DND-41 (cell line): Measurements from ENCODE around the gene CCDC24.

ENCODE experiments used
- ATAC-seq: fragments of 200-7000 bp; cut with Tn5 transposase; 3 replicates; pipeline ENCODE4 v1.9.1; 2021; ENCODE audit warnings: low read depth; ENCODE audit not compliant: insufficient read depth
- DNase-seq: peaks from one replicate; pipeline ENCODE4 v3.0.0-alpha.2; 2020
- H2AFZ ChIP-seq: 2 replicates; pipeline ENCODE4 v1.6.0; 2012; ENCODE audit warnings: low read depth, low read length
- H3K27ac ChIP-seq: 2 replicates; pipeline ENCODE4 v1.5.1; 2012; ENCODE audit warnings: low read length, inconsistent platforms
- H3K27me3 ChIP-seq: fragments of 200-600 bp; sonication (generic); 2 replicates; pipeline ENCODE4 v1.6.0; 2012; ENCODE audit warnings: low read length, mild to moderate bottlenecking, inconsistent platforms; ENCODE audit not compliant: insufficient read depth, poor library complexity
- H3K36me3 ChIP-seq: 2 replicates; pipeline ENCODE4 v1.5.1; 2012; ENCODE audit warnings: low read length, inconsistent platforms; ENCODE audit not compliant: insufficient read depth
- H3K4me1 ChIP-seq: 2 replicates; pipeline ENCODE4 v1.5.1; 2012; ENCODE audit warnings: mild to moderate bottlenecking, low read length; ENCODE audit not compliant: insufficient read depth
- H3K4me2 ChIP-seq: 2 replicates; pipeline ENCODE4 v1.6.0; 2012; ENCODE audit warnings: mild to moderate bottlenecking, moderate library complexity, low read length, inconsistent platforms; ENCODE audit not compliant: insufficient read depth
- H3K4me3 ChIP-seq, 2 experiments: fragments of 200-600 bp in 1 of 2; shearing (Covaris generic) in 1 of 2; 2 replicates each; pipeline ENCODE4 v1.5.1; 2012 to 2016; ENCODE audit warnings: inconsistent platforms in 2 of 2, low read length in 2 of 2, mild to moderate bottlenecking in 2 of 2, low read depth in 1 of 2, moderate library complexity in 1 of 2
- H3K79me2 ChIP-seq: 2 replicates; pipeline ENCODE4 v1.6.0; 2012; ENCODE audit warnings: low read length, inconsistent platforms; ENCODE audit not compliant: insufficient read depth
- H3K9ac ChIP-seq: 2 replicates; pipeline ENCODE4 v1.6.0; 2012; ENCODE audit warnings: low read depth, mild to moderate bottlenecking, inconsistent platforms, low read length, moderate library complexity
- H3K9me3 ChIP-seq: 2 replicates; pipeline ENCODE4 v1.5.1; 2012; ENCODE audit warnings: low read length, moderate library complexity, mild to moderate bottlenecking, inconsistent platforms; ENCODE audit not compliant: insufficient read depth, severe bottlenecking
- H4K20me1 ChIP-seq: 2 replicates; pipeline ENCODE4 v1.6.0; 2012; ENCODE audit warnings: low read length; ENCODE audit not compliant: insufficient read depth
- CTCF ChIP-seq: IDR thresholded peaks from 2 replicates; pipeline ENCODE4 v1.5.1; 2012; ENCODE audit warnings: borderline replicate concordance, low read length, moderate library complexity, mild to moderate bottlenecking; ENCODE audit not compliant: poor library complexity, severe bottlenecking; ENCODE audit errors: extremely low read depth
- EZH2 ChIP-seq: IDR thresholded peaks from 3 replicates; pipeline ENCODE4 v1.6.1; 2012; ENCODE audit warnings: borderline replicate concordance, low read depth, mild to moderate bottlenecking, moderate library complexity, low read length, inconsistent platforms; ENCODE audit not compliant: severe bottlenecking

The CCDC24 gene

GRCh38 chr1:44033756-44034155 is 42.4 kb downstream of the CCDC24 start:
- peaks cover 18% of the 10 kb centered on the region for H3K27me3 ChIP-seq
- no peak overlapping the region for H3K9ac ChIP-seq
- H3K4me3 ChIP-seq: no peak overlapping the region
- no peak overlapping the region for H3K27ac ChIP-seq
- no peak overlapping the region for H2AFZ ChIP-seq
- DNase-seq (no peak), ATAC-seq (no peak)
- no peaks in the 10 kb centered on the region for H3K36me3 ChIP-seq
- no peaks in the 10 kb centered on the region; the same call in 1 of the 2 replicates for H4K20me1 ChIP-seq
- no peaks in the 10 kb centered on the region for H3K79me2 ChIP-seq
- peaks cover 28% of the 10 kb centered on the region for H3K4me1 ChIP-seq
- H3K4me2 ChIP-seq: no peak overlapping the region
- H3K9me3 ChIP-seq: no peaks in the 10 kb centered on the region
- TF ChIP-seq EZH2 (no peak), CTCF (no peak)

- no peak overlapping the region for H3K4me2 ChIP-seq
- H3K27ac ChIP-seq: no peak overlapping the region
- peaks cover 21% of the 10 kb centered on the region for H3K4me1 ChIP-seq
- DNase-seq (no peak), ATAC-seq (no peak)
- H3K4me3 ChIP-seq: no peak overlapping the region
- peaks cover 18% of the 10 kb centered on the region for H3K27me3 ChIP-seq
- H3K9ac ChIP-seq: no peak overlapping the region
- H3K9me3 ChIP-seq: no peaks in the 10 kb centered on the region
- no peak for TF ChIP-seq CTCF
- TF ChIP-seq EZH2: no peak
- H2AFZ ChIP-seq: no peak overlapping the region
- no peaks in the 10 kb centered on the region for H3K79me2 ChIP-seq
- no peaks in the 10 kb centered on the region; the same call in 1 of the 2 replicates for H4K20me1 ChIP-seq
- H3K36me3 ChIP-seq: no peaks in the 10 kb centered on the region
These were observed 43.0 kb downstream of the CCDC24 start for GRCh38 chr1:44034423-44034822.

GRCh38 chr1:44034976-44035716 is 43.7 kb downstream of the CCDC24 start:
- no peak overlapping the region for H2AFZ ChIP-seq
- no peaks in the 10 kb centered on the region for H3K79me2 ChIP-seq
- no peaks in the 10 kb centered on the region; the same call in 1 of the 2 replicates for H4K20me1 ChIP-seq
- H3K9ac ChIP-seq: no peak overlapping the region
- DNase-seq (no peak), ATAC-seq (no peak)
- no peak overlapping the region for H3K4me2 ChIP-seq
- TF ChIP-seq CTCF (no peak), EZH2 (no peak)
- peaks cover 18% of the 10 kb centered on the region for H3K27me3 ChIP-seq
- H3K27ac ChIP-seq: no peak overlapping the region
- no peak overlapping the region for H3K4me3 ChIP-seq
- H3K4me1 ChIP-seq: peaks cover 17% of the 10 kb centered on the region
- H3K36me3 ChIP-seq: no peaks in the 10 kb centered on the region
- H3K9me3 ChIP-seq: no peaks in the 10 kb centered on the region
